AG04450 (cell line): Measurements from ENCODE around the gene IGFBP4. TPM values are rescaled to one million over a fixed set of nuclear protein-coding genes. Genes with fewer than 3 reads are reported as not detected.

Experiments used
- CTCF ChIA-PET: fragments of 300-600, 350-600 bp; formaldehyde crosslinking; extraction: SDS; loops from one replicate; lab custom pipeline; 2022; ENCODE audit warnings: antibody characterized with exemption, inconsistent platforms; lab: Charles Lee
- POLR2A ChIA-PET: fragments of 350-600 bp; formaldehyde crosslinking; extraction: SDS; loops from one replicate; lab custom pipeline; 2021; ENCODE audit warnings: antibody characterized with exemption, inconsistent platforms; lab: Yijun Ruan, JAX
- DNase-seq: peaks from one replicate; pipeline ENCODE4 v3.0.0-alpha.2; 2011; ENCODE audit warnings: low read depth, low spot score
- H3K27ac ChIP-seq: one replicate; pipeline ENCODE4 v1.5.1; 2012; ENCODE audit warnings: low read depth, low read length, control low read depth
- H3K27me3 ChIP-seq: one replicate; pipeline ENCODE4 v1.6.0; 2012; ENCODE audit warnings: low read length; ENCODE audit not compliant: control insufficient read depth, insufficient read depth
- H3K4me3 ChIP-seq: 2 replicates; pipeline ENCODE4 v1.5.1; 2011; ENCODE audit warnings: mild to moderate bottlenecking, low read depth, low read length, control low read depth
- H3K9me3 ChIP-seq: 2 replicates; pipeline ENCODE4 v1.5.1; 2012; ENCODE audit warnings: low read length; ENCODE audit not compliant: control insufficient read depth, insufficient read depth
- polyA plus RNA-seq: library from polyadenylated mRNA; depleted of rRNA; stranded (reverse); fragments of >200 nt; gene quantifications from 2 replicates; pipeline ENCODE4 v1.2.3, GENCODE V29; 2011
- TF ChIP-seq, protein P1 (sequence below): IDR thresholded peaks from 2 replicates; pipeline ENCODE4 v1.5.1; 2011; ENCODE audit warnings: low read depth, low read length, control low read depth, inconsistent platforms

Gene IGFBP4
- polyA plus RNA-seq, 1 experiment = 1,026 TPM

DNA sequence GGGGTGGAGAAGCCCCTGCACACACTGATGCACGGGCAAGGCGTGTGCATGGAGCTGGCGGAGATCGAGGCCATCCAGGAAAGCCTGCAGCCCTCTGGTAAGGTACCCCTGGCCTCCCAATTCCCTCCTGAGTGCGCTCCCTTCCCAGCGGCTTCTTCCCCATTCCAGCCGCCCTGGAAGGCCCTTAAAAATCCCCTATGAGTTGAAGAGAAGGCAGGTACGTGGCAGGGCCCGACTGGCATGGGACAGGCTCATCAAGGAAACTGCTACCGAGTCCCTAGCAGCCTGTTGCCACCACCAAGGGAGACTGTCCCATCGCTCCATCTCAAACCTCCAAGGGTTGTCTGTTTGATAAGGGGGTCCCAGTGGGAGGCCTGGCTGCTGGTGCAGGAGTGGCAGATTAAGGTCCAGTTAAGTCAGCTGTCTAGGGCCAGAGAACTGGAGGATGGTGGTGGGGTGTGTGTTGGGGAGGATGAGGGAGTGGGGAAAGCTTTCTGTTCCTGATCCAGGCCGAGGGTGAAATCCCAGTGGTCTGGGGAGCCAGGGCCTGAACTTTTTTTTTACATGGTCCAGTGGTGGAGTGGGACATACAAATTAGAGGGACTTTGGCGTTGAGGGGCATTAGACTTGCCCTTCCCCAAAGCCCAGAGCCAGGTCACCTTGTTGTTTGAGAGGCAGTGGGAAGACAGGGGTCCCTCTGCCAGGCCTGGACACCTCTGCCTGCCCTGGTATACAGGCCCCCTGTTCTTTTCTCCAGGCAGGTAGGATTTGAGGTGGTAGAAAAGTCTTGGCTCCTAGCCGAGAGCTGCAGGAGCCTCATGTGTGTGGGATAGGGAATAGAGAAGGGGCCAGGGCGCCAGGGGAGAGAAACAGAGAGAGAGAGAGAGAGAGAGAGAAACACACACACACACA, 994 bp downstream of the IGFBP4 start:
- TF ChIP-seq, protein P1, sequence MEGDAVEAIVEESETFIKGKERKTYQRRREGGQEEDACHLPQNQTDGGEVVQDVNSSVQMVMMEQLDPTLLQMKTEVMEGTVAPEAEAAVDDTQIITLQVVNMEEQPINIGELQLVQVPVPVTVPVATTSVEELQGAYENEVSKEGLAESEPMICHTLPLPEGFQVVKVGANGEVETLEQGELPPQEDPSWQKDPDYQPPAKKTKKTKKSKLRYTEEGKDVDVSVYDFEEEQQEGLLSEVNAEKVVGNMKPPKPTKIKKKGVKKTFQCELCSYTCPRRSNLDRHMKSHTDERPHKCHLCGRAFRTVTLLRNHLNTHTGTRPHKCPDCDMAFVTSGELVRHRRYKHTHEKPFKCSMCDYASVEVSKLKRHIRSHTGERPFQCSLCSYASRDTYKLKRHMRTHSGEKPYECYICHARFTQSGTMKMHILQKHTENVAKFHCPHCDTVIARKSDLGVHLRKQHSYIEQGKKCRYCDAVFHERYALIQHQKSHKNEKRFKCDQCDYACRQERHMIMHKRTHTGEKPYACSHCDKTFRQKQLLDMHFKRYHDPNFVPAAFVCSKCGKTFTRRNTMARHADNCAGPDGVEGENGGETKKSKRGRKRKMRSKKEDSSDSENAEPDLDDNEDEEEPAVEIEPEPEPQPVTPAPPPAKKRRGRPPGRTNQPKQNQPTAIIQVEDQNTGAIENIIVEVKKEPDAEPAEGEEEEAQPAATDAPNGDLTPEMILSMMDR = no peak
- H3K27me3 ChIP-seq = no peaks in the 10 kb centered on the region
- H3K9me3 ChIP-seq = no peaks in the 10 kb centered on the region
- H3K27ac ChIP-seq = peak overlapping the region; percentile 39
- no peak for DNase-seq
- ChIA-PET POLR2A (interaction anchor here (0.6 to 1.8 kb wide), 19 partner anchors 8 to 127 kb away, joined by 3 to 17 read pairs (median 4); partner anchors contain the start of gene TOP2A), CTCF (interaction anchor here (0.5 to 0.7 kb wide), 5 partner anchors 16 to 106 kb away, joined by 3 to 4 read pairs (median 3); no protein-coding TSS in a partner anchor)
- peak overlapping the region; percentile 98 for H3K4me3 ChIP-seq

DNA sequence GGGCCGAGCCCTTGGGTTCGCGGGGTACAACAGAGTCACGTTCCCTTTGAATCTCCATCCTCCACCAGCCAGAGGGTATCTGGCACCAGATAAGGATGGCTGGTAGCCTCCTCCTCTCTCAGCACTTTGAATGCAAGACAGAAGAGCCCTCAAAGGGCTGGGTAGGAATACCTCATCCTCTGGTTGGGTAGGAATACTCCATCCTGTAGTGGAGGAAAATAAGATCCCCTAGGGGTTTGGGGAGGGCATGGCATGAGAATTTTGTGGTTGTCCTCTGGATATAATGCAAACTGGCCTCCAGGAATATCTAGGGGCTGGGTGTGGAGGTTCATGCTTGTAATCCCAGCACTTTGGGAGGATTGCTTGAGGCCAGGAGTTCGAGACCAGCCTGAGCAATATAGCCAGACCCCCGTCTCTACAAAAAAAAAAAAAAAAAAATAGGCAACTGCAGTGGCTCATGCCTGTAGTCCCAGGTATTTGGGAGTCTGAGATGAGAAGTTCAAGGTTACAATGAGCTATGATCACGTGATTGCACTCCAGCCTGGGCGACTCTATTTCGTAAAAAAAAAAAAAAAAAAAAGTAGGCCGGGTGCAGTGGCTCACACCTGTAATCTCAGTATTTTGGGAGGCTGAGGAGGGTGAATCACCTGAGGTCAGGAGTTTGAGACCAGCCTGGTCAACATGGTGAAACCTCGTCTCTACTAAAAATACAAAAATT, 2.7 kb downstream of the IGFBP4 start:
- TF ChIP-seq, protein P1 = peak; percentile 42; the same call in 1 of the 2 replicates
- Histone ChIP-seq H3K27ac (no peak overlapping the region), H3K4me3 (peak overlapping the region; percentile 98), H3K27me3 (no peaks in the 10 kb centered on the region), H3K9me3 (no peaks in the 10 kb centered on the region)
- DNase-seq = no peak
- POLR2A ChIA-PET = interaction anchor here (0.7 kb wide), 2 partner anchors 65 to 1230 kb away, joined by 3 read pairs; no protein-coding TSS in a partner anchor
- CTCF ChIA-PET = interaction anchor here (0.6 to 3.0 kb wide), 7 partner anchors 12 to 810 kb away, joined by 3 to 14 read pairs (median 3); no protein-coding TSS in a partner anchor

DNA sequence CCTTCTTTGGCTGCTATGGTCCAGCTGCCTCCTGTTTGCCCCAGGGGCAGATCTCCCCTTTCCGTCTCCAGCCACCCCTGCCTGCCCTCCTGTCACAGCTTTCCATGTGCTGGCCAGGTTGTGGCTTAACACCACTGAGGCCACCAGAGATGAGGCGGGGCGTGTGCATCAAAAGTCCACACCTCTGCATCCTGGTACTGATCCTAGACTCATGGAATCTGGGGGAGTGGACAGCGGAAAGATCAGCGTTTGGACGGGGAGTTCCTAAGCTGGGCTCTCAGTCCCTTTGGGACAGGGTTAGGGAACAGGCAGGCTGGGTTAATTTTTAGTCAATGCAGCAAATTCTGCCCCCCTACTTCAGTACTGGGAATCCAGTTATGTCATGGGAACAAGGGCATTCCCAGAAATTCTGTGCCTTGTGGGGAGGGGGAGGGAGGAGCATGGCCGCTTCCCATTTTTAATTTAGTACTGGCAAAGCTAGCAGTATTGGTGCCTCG, 3.9 kb downstream of the IGFBP4 start:
- TF ChIP-seq, protein P1 = no peak
- CTCF ChIA-PET = interaction anchor here (0.7 to 3.0 kb wide), 6 partner anchors 13 to 228 kb away, joined by 3 to 14 read pairs (median 4); partner anchors contain the start of gene WIPF2
- Histone ChIP-seq H3K4me3 (peak overlapping the region; percentile 98), H3K27me3 (no peaks in the 10 kb centered on the region), H3K9me3 (no peaks in the 10 kb centered on the region), H3K27ac (no peak overlapping the region)
- DNase-seq = no peak
- POLR2A ChIA-PET = interaction anchor here (0.7 to 1.6 kb wide), 2 partner anchors 16 to 39 kb away, joined by 5 read pairs; no protein-coding TSS in a partner anchor

DNA sequence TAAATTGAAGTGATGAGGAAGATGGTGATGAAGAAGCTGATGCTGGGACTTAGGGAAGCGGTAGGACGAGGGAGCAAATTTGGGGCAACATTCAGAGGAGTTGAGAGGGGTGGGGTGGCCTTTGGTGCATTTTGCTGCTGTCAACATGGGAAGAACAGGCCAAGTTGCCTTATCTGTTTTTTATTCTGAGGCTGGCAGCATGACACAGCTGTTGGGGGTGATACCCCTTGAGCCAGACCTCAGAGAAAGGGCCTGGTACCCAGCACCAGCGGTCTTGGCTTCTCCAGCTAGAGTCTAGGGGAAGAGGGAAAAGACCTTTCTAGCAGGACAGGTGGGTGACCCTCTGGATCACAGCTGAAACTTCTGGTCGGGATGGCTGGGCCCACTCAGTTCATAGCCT, 4.6 kb downstream of the IGFBP4 start:
- POLR2A ChIA-PET = interaction anchor here (0.7 to 1.6 kb wide), 2 partner anchors 15 to 39 kb away, joined by 5 read pairs; no protein-coding TSS in a partner anchor
- Histone ChIP-seq H3K27ac (peak overlapping the region; percentile 39), H3K9me3 (no peaks in the 10 kb centered on the region), H3K27me3 (no peaks in the 10 kb centered on the region), H3K4me3 (peak overlapping the region; percentile 98)
- no peak for DNase-seq
- TF ChIP-seq, protein P1 = no peak
- CTCF ChIA-PET = interaction anchor here (0.7 to 3.0 kb wide), 6 partner anchors 12 to 229 kb away, joined by 3 to 14 read pairs (median 4); partner anchors contain the start of gene WIPF2
